Thyroid gland (tissue), 4 donors: Measurements from ENCODE around the gene LCE1B.

Experiments used
- POLR2A ChIP-seq, 2 donors: fragments of 450-650 bp; IDR thresholded peaks; one replicate each; pipeline ENCODE4 v1.6.1; 2017; ENCODE audit warnings: antibody characterized with exemption in 2 of 2, mild to moderate bottlenecking in 2 of 2, moderate library complexity in 1 of 2
- TF ChIP-seq, protein P1 (sequence below), 6 experiments: fragments of 200-600 bp in 3 of 6; fragments of 450-650 bp in 3 of 6; sonication (generic) in 3 of 6; IDR thresholded peaks; one replicate each; pipeline ENCODE4 v1.5.1; 2016 to 2019; ENCODE audit warnings: antibody characterized with exemption in 6 of 6, mild to moderate bottlenecking in 2 of 6, inconsistent platforms in 1 of 6, moderate library complexity in 1 of 6

DNA sequence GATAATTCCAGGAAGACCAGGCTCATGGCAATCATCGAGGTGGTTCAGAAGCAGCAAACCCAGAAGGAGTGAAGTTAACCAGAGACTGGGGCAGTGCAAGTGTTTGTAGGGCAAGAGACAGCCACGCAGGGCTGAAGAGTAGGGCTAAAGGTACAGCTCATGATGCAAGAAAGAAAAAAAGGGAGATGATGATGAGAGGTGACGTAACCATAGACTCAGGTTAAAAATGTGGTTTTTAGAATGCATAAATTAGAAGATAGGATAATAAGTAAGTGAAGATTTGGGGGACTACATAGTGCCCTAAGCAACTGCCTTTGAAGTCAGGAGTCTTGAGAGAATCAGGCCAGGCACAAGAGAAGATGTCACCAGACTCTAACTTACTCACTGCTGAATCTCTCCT, 48.4 kb downstream of the LCE1B start:
- TF ChIP-seq, protein P1, sequence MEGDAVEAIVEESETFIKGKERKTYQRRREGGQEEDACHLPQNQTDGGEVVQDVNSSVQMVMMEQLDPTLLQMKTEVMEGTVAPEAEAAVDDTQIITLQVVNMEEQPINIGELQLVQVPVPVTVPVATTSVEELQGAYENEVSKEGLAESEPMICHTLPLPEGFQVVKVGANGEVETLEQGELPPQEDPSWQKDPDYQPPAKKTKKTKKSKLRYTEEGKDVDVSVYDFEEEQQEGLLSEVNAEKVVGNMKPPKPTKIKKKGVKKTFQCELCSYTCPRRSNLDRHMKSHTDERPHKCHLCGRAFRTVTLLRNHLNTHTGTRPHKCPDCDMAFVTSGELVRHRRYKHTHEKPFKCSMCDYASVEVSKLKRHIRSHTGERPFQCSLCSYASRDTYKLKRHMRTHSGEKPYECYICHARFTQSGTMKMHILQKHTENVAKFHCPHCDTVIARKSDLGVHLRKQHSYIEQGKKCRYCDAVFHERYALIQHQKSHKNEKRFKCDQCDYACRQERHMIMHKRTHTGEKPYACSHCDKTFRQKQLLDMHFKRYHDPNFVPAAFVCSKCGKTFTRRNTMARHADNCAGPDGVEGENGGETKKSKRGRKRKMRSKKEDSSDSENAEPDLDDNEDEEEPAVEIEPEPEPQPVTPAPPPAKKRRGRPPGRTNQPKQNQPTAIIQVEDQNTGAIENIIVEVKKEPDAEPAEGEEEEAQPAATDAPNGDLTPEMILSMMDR (IDR thresholded peaks at IDR 0.05) = no peak
- no peak for TF ChIP-seq POLR2A (IDR thresholded peaks at IDR 0.05)
